ENCODE measurements around the gene SCG5.

DNA sequence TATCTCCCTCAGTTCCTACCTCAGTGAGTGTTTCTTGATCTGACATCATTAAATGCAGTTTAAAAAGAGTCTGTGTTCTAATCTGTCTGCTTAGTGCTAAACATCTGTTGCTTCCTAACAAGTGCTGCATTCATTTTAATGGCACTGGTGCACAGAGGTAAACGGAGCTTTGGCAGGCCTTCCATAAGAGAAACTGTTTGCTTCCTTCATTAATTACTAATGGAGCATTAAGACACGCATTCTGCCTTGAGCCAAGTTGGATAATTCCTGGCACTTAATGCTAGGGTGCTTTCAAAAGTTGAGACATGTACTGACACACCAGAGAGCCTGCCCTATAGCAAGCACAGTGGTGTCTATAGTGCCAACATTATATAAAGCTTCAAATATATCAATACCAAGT lies 34.7 kb downstream of the SCG5 start:
- no peak for TF ChIP-seq CTCF (IDR thresholded peaks at IDR 0.05; ENCODE audit: low read length)
- TF ChIP-seq EZH2 (IDR thresholded peaks at IDR 0.05; ENCODE audit: borderline replicate concordance, low read length): no peak

Measured in OCI-LY1 (cell line).